K562 (cell line): ENCODE measurements around the gene OSGEPL1. TPM values are rescaled to one million over a fixed set of nuclear protein-coding genes. Genes with fewer than 3 reads are reported as not detected.

Experiments used
- ATF2 ChIP-seq: sonication (generic); formaldehyde crosslinking; IDR thresholded peaks from 2 replicates; pipeline ENCODE4 v1.8.1; 2022; ENCODE audit warnings: missing genetic modification reagents
- ATF4 ChIP-seq: fragments of 450-650 bp; formaldehyde crosslinking; IDR thresholded peaks from 2 replicates; pipeline ENCODE4 v1.4.0; 2022; ENCODE audit warnings: mild to moderate bottlenecking, moderate library complexity
- BCL6 ChIP-seq: fragments of 250-450 bp; sonication (Bioruptor Pico); IDR thresholded peaks from 2 replicates; pipeline ENCODE4 v1.4.0; 2020
- C11orf30 ChIP-seq: fragments of 450-650 bp; IDR thresholded peaks from 2 replicates; pipeline ENCODE4 v1.6.1; 2016; ENCODE audit warnings: low read depth, mild to moderate bottlenecking
- MNT ChIP-seq, 2 experiments: fragments of 450-650 bp; conservative IDR thresholded peaks; 2 replicates each; pipeline ENCODE4 v1.6.1; 2017; ENCODE audit warnings: mild to moderate bottlenecking in 2 of 2, moderate library complexity in 2 of 2
- MXI1 ChIP-seq: IDR thresholded peaks from 2 replicates; pipeline ENCODE4 v1.6.1; 2011; ENCODE audit warnings: low read depth, mild to moderate bottlenecking, improper control_type of control experiment, low read length
- NEUROD1 ChIP-seq: fragments of 150-350 bp; IDR thresholded peaks from 2 replicates; pipeline ENCODE4 v1.6.1; 2014; ENCODE audit warnings: borderline replicate concordance, low read length, low read depth; ENCODE audit not compliant: partially characterized antibody
- PBX2 ChIP-seq, 2 experiments: IDR thresholded peaks in 1 of 2; conservative IDR thresholded peaks in 1 of 2; 2 replicates each; pipeline ENCODE4 v1.6.1; 2016; ENCODE audit warnings: low read depth in 2 of 2, mild to moderate bottlenecking in 1 of 2, missing compliant biosample characterization in 1 of 2, missing genetic modification characterization in 1 of 2, moderate library complexity in 1 of 2
- RCOR1 ChIP-seq, 2 experiments: IDR thresholded peaks; 2 replicates each; pipeline ENCODE4 v1.6.1; 2012; ENCODE audit warnings: low read depth in 2 of 2, low read length in 2 of 2, borderline replicate concordance in 1 of 2, improper control_type of control experiment in 1 of 2
- STAT6 ChIP-seq: sonication (generic); formaldehyde crosslinking; IDR thresholded peaks from 2 replicates; pipeline ENCODE4 v1.8.1; 2023; ENCODE audit warnings: mild to moderate bottlenecking, missing genetic modification reagents
- TEAD1 ChIP-seq, 2 experiments: fragments of 450-650 bp in 1 of 2; sonication (generic) in 1 of 2; formaldehyde crosslinking; IDR thresholded peaks; 2 replicates each; pipeline versions ENCODE4 v1.4.0 to v1.8.0; 2020 to 2022; ENCODE audit warnings: mild to moderate bottlenecking in 2 of 2, missing genetic modification reagents in 1 of 2
- TEAD2 ChIP-seq: fragments of 450-650 bp; IDR thresholded peaks from 2 replicates; pipeline ENCODE4 v1.6.1; 2016; ENCODE audit warnings: missing genetic modification characterization, control low read depth, missing compliant biosample characterization
- TRIM25 ChIP-seq: fragments of 450-650 bp; IDR thresholded peaks from 2 replicates; pipeline ENCODE4 v1.7.0; 2016; ENCODE audit warnings: borderline replicate concordance
- polyA plus RNA-seq, 8 experiments: library from polyadenylated mRNA; depleted of rRNA in 4 of 8; stranded (reverse) in 5 of 8; unstranded in 3 of 8; fragments of >200 nt; fragmentation: Nextera tagmentation in 2 of 8; fragmentation: Illumina TruSeq in 1 of 8; extraction: Ambion mirVana in 2 of 8; extraction: Trizol in 1 of 8; gene quantifications; 2 replicates each; pipeline versions ENCODE4 v1.2.1 to v1.2.3, GENCODE V29; 2011 to 2014; ENCODE audit warnings: inconsistent platforms in 1 of 8, missing spikeins in 1 of 8
- total RNA-seq, 7 experiments: library from RNA; depleted of rRNA in 6 of 7; stranded (reverse); fragments of >200 nt in 6 of 7; fragmentation: Illumina TruSeq in 2 of 7; extraction: Trizol in 2 of 7; gene quantifications; 2 replicates each; pipeline versions ENCODE4 v1.2.1 to v1.2.3, GENCODE V29; 2011 to 2021; ENCODE audit warnings: low replicate concordance in 1 of 7

OSGEPL1 gene
- total and polyA plus RNA-seq, 9 of the 15 experiments (the other 6 are each of a cell fraction or from before 2014, with no cell fraction given), result 2.5 to 10.8 (median 6.5) TPM

- TF ChIP-seq STAT6 (CRISPR knock-in tag) (no peak), BCL6 (no peak), MXI1 (peak; percentile 63; the same call in 1 of the 2 replicates), TEAD2 (tag) (no peak), MNT (conservative IDR thresholded peaks at IDR 0.05) (peak; percentile 70 to 87), C11orf30 (peak; percentile 29), PBX2 (CRISPR knock-in tag; IDR thresholded peaks at IDR 0.05; ENCODE audit: low read depth) (peak; percentile 93), PBX2 (tag; conservative IDR thresholded peaks at IDR 0.05; ENCODE audit: low read depth) (peak; percentile 92), TEAD1 (CRISPR knock-in tag; IDR thresholded peaks at IDR 0.05) (0 out of 4 replicates have a peak, but pooled peaks of 1 of the 2 experiments have one; percentile 30), TRIM25 (no peak), NEUROD1 (no peak), ATF2 (no peak), ATF4 (CRISPR knock-in tag) (peak; percentile 3; the same call in 1 of the 2 replicates), RCOR1 (IDR thresholded peaks at IDR 0.05; ENCODE audit: borderline replicate concordance in 1 of 2, low read depth in 2 of 2, low read length in 2 of 2) (peak in 1 of 2 experiments; percentile 4; a peak in 1 of 4 replicates)
Measured at GRCh38 chr2:189783927-189784867, 21.6 kb upstream of the OSGEPL1 start, which contains the start of the genes ORMDL1 and PMS1 (continued).
